Osteoblast (primary cell): ENCODE measurements around the gene PRDX4. TPM values are rescaled to one million over a fixed set of nuclear protein-coding genes. Genes with fewer than 3 reads are reported as not detected.
"Not testable (repeated sequence)": the region's sequence is repeated elsewhere in the genome, so short reads cannot be mapped to it uniquely, and the experiment has no call there.

Experiments
- DNase-seq: peaks from one replicate; pipeline ENCODE4 v3.0.0; 2011; ENCODE audit warnings: low spot score, mixed read lengths; ENCODE audit not compliant: insufficient read length; ENCODE audit errors: missing footprints
- H2AFZ ChIP-seq: 2 replicates; pipeline ENCODE4 v1.6.0; 2011; ENCODE audit warnings: mild to moderate bottlenecking, low read length
- H3K27ac ChIP-seq: 2 replicates; pipeline ENCODE4 v1.5.1; 2011; ENCODE audit warnings: mild to moderate bottlenecking, low read depth, low read length, moderate library complexity
- H3K27me3 ChIP-seq: 2 replicates; pipeline ENCODE4 v1.6.0; 2012; ENCODE audit warnings: mild to moderate bottlenecking, control low read depth, inconsistent platforms, low read length, moderate library complexity; ENCODE audit not compliant: insufficient read depth
- H3K36me3 ChIP-seq: 2 replicates; pipeline ENCODE4 v1.5.1; 2011; ENCODE audit warnings: mild to moderate bottlenecking, low read length, control low read depth, moderate library complexity; ENCODE audit not compliant: insufficient read depth
- H3K4me1 ChIP-seq: 2 replicates; pipeline ENCODE4 v1.5.1; 2011; ENCODE audit warnings: mild to moderate bottlenecking, low read length, control low read depth, moderate library complexity; ENCODE audit not compliant: insufficient read depth
- H3K4me2 ChIP-seq: 2 replicates; pipeline ENCODE4 v1.6.0; 2011; ENCODE audit warnings: mild to moderate bottlenecking, low read length; ENCODE audit not compliant: insufficient read depth
- H3K4me3 ChIP-seq: fragments of 200-600 bp; sonication (generic); 3 replicates; pipeline ENCODE4 v1.5.1; 2012; ENCODE audit warnings: mild to moderate bottlenecking, low read length, inconsistent platforms; ENCODE audit not compliant: insufficient read depth
- H3K79me2 ChIP-seq: 2 replicates; pipeline ENCODE4 v1.6.0; 2012; ENCODE audit warnings: mild to moderate bottlenecking, low read length, control low read depth, inconsistent platforms; ENCODE audit not compliant: insufficient read depth
- H3K9me3 ChIP-seq: 2 replicates; pipeline ENCODE4 v1.5.1; 2011; ENCODE audit warnings: low read depth, low read length, control low read depth
- H4K20me1 ChIP-seq: 2 replicates; pipeline ENCODE4 v1.6.0; 2012; ENCODE audit warnings: mild to moderate bottlenecking, low read length, control low read depth; ENCODE audit not compliant: insufficient read depth
- CTCF ChIP-seq: IDR thresholded peaks from 2 replicates; pipeline ENCODE4 v1.5.1; 2011; ENCODE audit warnings: mild to moderate bottlenecking, low read depth, low read length, moderate library complexity; ENCODE audit errors: extremely low read depth
- total RNA-seq: library from RNA; depleted of rRNA; stranded (reverse); fragments of >200 nt; gene quantifications from 2 replicates; pipeline ENCODE4 v1.2.3, GENCODE V29; 2012

PRDX4 gene
- total RNA-seq, 1 donor = 284 TPM

DNA sequence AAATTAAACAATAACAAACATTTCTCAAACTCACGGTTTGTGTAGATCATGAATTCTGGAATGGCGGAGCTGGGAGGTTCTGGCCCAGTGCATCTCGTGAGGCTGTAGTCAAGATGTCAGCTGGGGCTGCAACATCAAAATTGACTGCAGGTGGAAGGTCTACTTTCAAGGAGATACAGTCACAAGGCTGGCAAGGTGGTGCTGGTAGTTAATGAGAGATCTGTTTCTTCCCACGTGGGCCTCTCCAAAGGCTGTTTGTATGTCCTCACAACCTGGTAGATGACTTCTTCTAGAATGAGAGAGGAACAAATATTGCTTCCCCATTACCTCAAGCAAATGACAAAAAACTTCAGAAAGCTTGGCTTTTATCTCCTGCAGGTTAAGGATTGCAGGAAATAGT is 8.0 kb upstream of the PRDX4 start:
- no peaks in the 10 kb centered on the region for H3K9me3 ChIP-seq
- H3K27me3 ChIP-seq = no peaks in the 10 kb centered on the region
- H3K36me3 ChIP-seq = no peaks in the 10 kb centered on the region
- H3K79me2 ChIP-seq = no peaks in the 10 kb centered on the region
- no peak for DNase-seq
- no peak overlapping the region for H3K27ac ChIP-seq
- H3K4me1 ChIP-seq = peaks cover 3% of the 10 kb centered on the region
- no peak overlapping the region for H2AFZ ChIP-seq
- H3K4me3 ChIP-seq = no peak overlapping the region
- H3K4me2 ChIP-seq = no peak overlapping the region
- no peak for TF ChIP-seq CTCF
- no peaks in the 10 kb centered on the region for H4K20me1 ChIP-seq

DNA sequence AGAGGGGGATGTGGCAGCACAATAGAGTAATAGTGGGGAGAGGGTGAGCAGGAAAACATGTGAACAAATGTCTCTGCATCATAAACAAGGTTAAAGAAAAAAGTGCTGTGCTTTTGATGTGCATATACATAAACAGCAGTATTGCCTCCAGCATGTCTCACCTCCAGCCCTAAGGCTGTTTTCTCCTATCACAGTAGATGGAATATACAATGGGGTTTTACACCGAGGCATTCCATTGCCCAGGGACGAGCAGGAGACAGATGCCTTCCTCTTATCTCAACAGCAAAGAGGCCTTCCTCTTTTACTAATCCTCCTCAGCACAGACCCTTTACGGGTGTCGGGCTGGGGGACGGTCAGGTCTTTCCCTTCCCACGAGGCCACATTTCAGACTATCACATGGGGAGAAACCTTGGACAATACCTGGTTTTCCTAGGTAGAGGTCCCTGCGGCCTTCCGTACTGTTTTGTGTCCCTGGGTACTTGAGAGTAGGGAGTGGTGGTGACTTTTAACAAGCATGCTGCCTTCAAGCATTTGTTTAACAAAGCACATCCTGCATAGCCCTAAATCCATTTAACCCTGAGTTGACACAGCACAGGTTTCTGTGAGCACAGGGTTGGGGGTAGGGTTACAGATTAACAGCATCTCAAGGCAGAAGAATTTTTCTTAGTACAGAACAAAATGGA is 7.1 kb upstream of the PRDX4 start:
- not testable (repeated sequence) for H2AFZ ChIP-seq, H3K9me3 ChIP-seq, H4K20me1 ChIP-seq, H3K4me1 ChIP-seq, H3K27me3 ChIP-seq, H3K4me2 ChIP-seq, DNase-seq, H3K27ac ChIP-seq, H3K4me3 ChIP-seq, H3K79me2 ChIP-seq, H3K36me3 ChIP-seq

GRCh38 chrX:23660766-23661132 is 6.5 kb upstream of the PRDX4 start:
- H2AFZ ChIP-seq = no peak overlapping the region
- no peak overlapping the region for H3K4me3 ChIP-seq
- peaks cover 3% of the 10 kb centered on the region for H3K4me1 ChIP-seq
- H3K79me2 ChIP-seq = no peaks in the 10 kb centered on the region
- H3K9me3 ChIP-seq = no peaks in the 10 kb centered on the region
- H3K36me3 ChIP-seq = no peaks in the 10 kb centered on the region
- no peak for TF ChIP-seq CTCF
- H3K4me2 ChIP-seq = no peak overlapping the region
- no peaks in the 10 kb centered on the region for H3K27me3 ChIP-seq
- DNase-seq = no peak
- no peak overlapping the region for H3K27ac ChIP-seq
- no peaks in the 10 kb centered on the region for H4K20me1 ChIP-seq

DNA sequence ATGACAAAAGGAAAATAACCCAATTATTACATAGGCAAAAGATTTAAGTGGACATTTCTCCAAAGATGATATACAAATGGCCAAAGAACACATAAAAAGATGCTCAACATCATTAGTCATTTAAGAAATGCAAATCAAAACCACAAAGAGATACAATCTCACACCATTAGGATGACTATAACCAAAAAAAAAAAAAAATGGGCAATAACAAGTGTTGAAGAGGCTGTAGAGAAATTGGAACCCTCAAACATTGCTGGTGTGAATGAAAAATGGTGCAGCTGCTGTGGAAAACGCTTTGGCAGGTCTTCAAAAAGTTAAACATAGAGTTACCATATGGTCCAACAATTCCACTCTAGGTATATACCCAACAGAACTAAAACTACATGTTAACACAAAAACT is 5.6 kb upstream of the PRDX4 start:
- Histone ChIP-seq H3K36me3 (no peaks in the 10 kb centered on the region), H4K20me1 (no peaks in the 10 kb centered on the region), H2AFZ (no peak overlapping the region), H3K27me3 (no peaks in the 10 kb centered on the region), H3K4me3 (no peak overlapping the region), H3K27ac (no peak overlapping the region), H3K4me2 (no peak overlapping the region), H3K79me2 (no peaks in the 10 kb centered on the region), H3K4me1 (peaks cover 3% of the 10 kb centered on the region), H3K9me3 (no peaks in the 10 kb centered on the region)
- DNase-seq = no peak
- no peak for TF ChIP-seq CTCF
